Psoas muscle (tissue), 8 donors: ENCODE data around the gene NR2F1-AS1. TPM values are rescaled to one million over a fixed set of nuclear protein-coding genes. Genes with fewer than 3 reads are reported as not detected.

ENCODE experiments used
- ATAC-seq, 4 donors: fragments of 200-7000 bp; cut with Tn5 transposase; one replicate each; pipeline ENCODE4 v1.9.1; 2020; ENCODE audit warnings: moderate library complexity in 3 of 4, mild to moderate bottlenecking in 2 of 4
- DNase-seq, 2 donors: peaks; one replicate each; pipeline ENCODE4 v3.0.0-alpha.2; 2020
- H3K27ac ChIP-seq: fragments of 200-600 bp; one replicate; pipeline ENCODE4 v1.8.0; 2022
- H3K27me3 ChIP-seq, 3 donors: fragments of 200-600 bp in 1 of 3; one replicate each; pipeline versions ENCODE4 v1.6.1 to v1.8.0; 2013 to 2022; ENCODE audit warnings: low read length in 2 of 3, mild to moderate bottlenecking in 2 of 3, moderate library complexity in 1 of 3; ENCODE audit not compliant: insufficient read depth in 3 of 3
- H3K36me3 ChIP-seq, 2 donors: fragments of 200-600 bp in 1 of 2; one replicate each; pipeline versions ENCODE4 v1.6.1 to v1.8.0; 2013 to 2022; ENCODE audit warnings: low read depth in 1 of 2, mild to moderate bottlenecking in 1 of 2, moderate library complexity in 1 of 2; ENCODE audit not compliant: insufficient read depth in 1 of 2
- H3K4me1 ChIP-seq: fragments of 200-600 bp; one replicate; pipeline ENCODE4 v1.8.0; 2022
- H3K4me3 ChIP-seq: fragments of 200-600 bp; one replicate; pipeline ENCODE4 v1.8.0; 2022; ENCODE audit warnings: mild to moderate bottlenecking
- H3K9me3 ChIP-seq: fragments of 200-600 bp; one replicate; pipeline ENCODE4 v1.8.0; 2022
- CTCF ChIP-seq: fragments of 200-600 bp; IDR thresholded peaks from one replicate; pipeline ENCODE4 v1.8.0; 2022; ENCODE audit warnings: antibody characterized with exemption
- WGBS, 3 donors: extraction: QIAGEN DNeasy Blood & Tissue Kit; methylation state at CpG; one replicate each; pipeline versions ENCODE4 v1.1.6 to v1.1.7; 2013; 5-methylcytosine and 5-hydroxymethylcytosine counted together
- intact Hi-C, 2 donors: fragments of 100-400 bp; cut with DNase I; formaldehyde crosslinking; loops; one replicate each; pipeline versions ENCODE4 v1.11.0 to v1.14.2; 2022
- polyA plus RNA-seq, 3 donors: library from polyadenylated mRNA; stranded (reverse); fragments of 200-250 nt; gene quantifications; one replicate each; pipeline ENCODE4 v1.2.3, GENCODE V29; 2013
- total RNA-seq, 4 donors: library from RNA; stranded (reverse); fragmentation: NEBNext Ultra II Directional in 2 of 4; extraction: Animal tissue kit (Norgen Biotek cat#: 25700) in 2 of 4; gene quantifications; one replicate each; pipeline versions ENCODE4 v1.2.1 to v1.2.4, GENCODE V29; 2021 to 2023
- donor health status: healthy with polysubstance abuse.
- donor health status: DM: no; HTN: no; CAD: no; lungs with moderate emphysema.
- donor health status: Bipolar disorder and iron deficiency.
- donor health status: healthy.
- donor health status: DM: yes; HTN: yes; CAD: no.
- donor health status: DM: no; HTN: no; CAD: no.
- donor health status: DM: no; HTN: no; CAD: no.
- donor health status: DM: yes; HTN: yes; CAD: no.

Gene NR2F1-AS1
- total and polyA plus RNA-seq, 7 donors, result 0.13 to 1.5 (median 0.42) TPM

- DNase-seq (no peak), ATAC-seq (no peak)
- no peaks in the 10 kb centered on the region for H3K36me3 ChIP-seq
- no peaks in the 10 kb centered on the region for H3K4me1 ChIP-seq
- H3K27ac ChIP-seq, result no peak overlapping the region
- WGBS, 3 donors, result 44 to 72% (median 59%) methylated on average over 2 of the region's 2 CpGs
- no peak for TF ChIP-seq CTCF
- no peaks in the 10 kb centered on the region for H3K9me3 ChIP-seq
- intact Hi-C loops, result no loop called here
- no peak overlapping the region for H3K4me3 ChIP-seq
- H3K27me3 ChIP-seq, result no peaks in the 10 kb centered on the region
These were observed 195.4 kb downstream of the NR2F1-AS1 start for GRCh38 chr5:93385655-93386054.

GRCh38 chr5:93384995-93385394, 196.0 kb downstream of the NR2F1-AS1 start:
- Histone ChIP-seq H3K4me3 (no peak overlapping the region), H3K27me3 (no peaks in the 10 kb centered on the region), H3K4me1 (no peaks in the 10 kb centered on the region), H3K36me3 (no peaks in the 10 kb centered on the region), H3K27ac (no peak overlapping the region), H3K9me3 (no peaks in the 10 kb centered on the region)
- ATAC-seq, result no peak
- 89 to 95% (median 90%) methylated on average over 3 of the region's 3 CpGs for WGBS, 3 donors
- TF ChIP-seq CTCF, result no peak
- intact Hi-C loops, result no loop called here
- DNase-seq, result no peak

GRCh38 chr5:93384026-93384425, 197.0 kb downstream of the NR2F1-AS1 start:
- intact Hi-C loops, result no loop called here
- no peak for DNase-seq
- ATAC-seq, result no peak
- H3K36me3 ChIP-seq, result no peaks in the 10 kb centered on the region
- no peaks in the 10 kb centered on the region for H3K4me1 ChIP-seq
- TF ChIP-seq CTCF, result no peak
- H3K4me3 ChIP-seq, result no peak overlapping the region
- no peaks in the 10 kb centered on the region for H3K9me3 ChIP-seq
- no peaks in the 10 kb centered on the region for H3K27me3 ChIP-seq
- no peak overlapping the region for H3K27ac ChIP-seq
- 86 to 89% (median 88%) methylated on average over 4 of the region's 4 CpGs for whole genome bisulfite sequencing, 3 donors

DNA sequence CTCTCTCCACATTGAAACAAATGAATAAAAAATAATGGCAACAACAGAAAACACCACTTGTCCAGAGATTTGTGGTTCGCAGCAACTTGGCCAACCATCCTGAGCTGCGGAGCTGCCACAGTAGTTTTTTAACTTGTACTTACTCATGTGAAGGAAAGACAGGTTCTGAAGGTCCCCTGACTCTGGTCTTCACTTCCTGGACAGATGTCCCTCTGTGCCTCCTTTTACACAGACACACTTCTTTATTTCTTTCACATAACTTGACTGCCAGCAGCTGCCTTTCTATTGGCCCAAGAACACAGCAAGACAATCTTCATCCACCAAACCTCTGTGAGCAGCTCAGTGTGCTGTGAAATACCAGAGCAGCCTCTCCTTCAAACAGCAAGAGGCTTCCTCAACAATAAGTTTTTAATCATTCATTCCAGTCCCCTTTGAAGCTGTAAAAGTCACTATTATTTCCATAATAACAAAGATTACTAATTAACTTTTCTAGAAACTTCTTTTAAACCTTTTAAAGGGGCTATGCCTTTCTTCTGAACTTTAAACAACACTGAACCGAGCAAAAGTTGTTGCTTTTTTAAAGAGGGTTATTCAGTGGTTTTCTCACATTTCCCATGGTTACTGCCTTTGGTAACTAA, 198.7 kb downstream of the NR2F1-AS1 start:
- intact Hi-C loops, result no loop called here
- H3K9me3 ChIP-seq, result no peaks in the 10 kb centered on the region
- no peaks in the 10 kb centered on the region for H3K4me1 ChIP-seq
- H3K27me3 ChIP-seq, result no peaks in the 10 kb centered on the region
- no peak overlapping the region for H3K27ac ChIP-seq
- no peaks in the 10 kb centered on the region for H3K36me3 ChIP-seq
- no peak for TF ChIP-seq CTCF
- 54 to 61% (median 60%) methylated on average over 3 of the region's 3 CpGs for WGBS, 3 donors
- no peak for ATAC-seq
- H3K4me3 ChIP-seq, result no peak overlapping the region
- no peak for DNase-seq

- intact Hi-C loops, result no loop called here
- WGBS, 3 donors, result 70 to 79% (median 73%) methylated on average over 4 of the region's 4 CpGs
- H3K27me3 ChIP-seq, result no peaks in the 10 kb centered on the region
- no peaks in the 10 kb centered on the region for H3K4me1 ChIP-seq
- no peak for DNase-seq
- no peaks in the 10 kb centered on the region for H3K9me3 ChIP-seq
- H3K4me3 ChIP-seq, result no peak overlapping the region
- H3K27ac ChIP-seq, result no peak overlapping the region
- ATAC-seq, result no peak
- no peak for TF ChIP-seq CTCF
- H3K36me3 ChIP-seq, result no peaks in the 10 kb centered on the region
These were observed 200.0 kb downstream of the NR2F1-AS1 start for GRCh38 chr5:93381057-93381456.
